Trophoblast cell (in vitro differentiated cells and primary cell): ENCODE results near the gene IGIP.

ENCODE experiments used
- DNase-seq, 2 donors: peaks; one replicate each; pipeline ENCODE4 v3.0.0-alpha.2; 2016
- H2AFZ ChIP-seq: 2 replicates; pipeline ENCODE4 v1.6.1; 2013; ENCODE audit warnings: low read length, moderate library complexity, mild to moderate bottlenecking; ENCODE audit not compliant: insufficient read depth, poor library complexity
- H2AK5ac ChIP-seq: 2 replicates; pipeline ENCODE4 v1.6.1; 2013; ENCODE audit warnings: mild to moderate bottlenecking, low read length
- H2BK120ac ChIP-seq: 2 replicates; pipeline ENCODE4 v1.6.1; 2013; ENCODE audit warnings: low read length, mild to moderate bottlenecking, moderate library complexity; ENCODE audit not compliant: insufficient read depth, poor library complexity
- H2BK12ac ChIP-seq: 2 replicates; pipeline ENCODE4 v1.6.1; 2013; ENCODE audit warnings: mild to moderate bottlenecking, low read length, moderate library complexity
- H2BK5ac ChIP-seq: 2 replicates; pipeline ENCODE4 v1.6.1; 2013; ENCODE audit warnings: low read length, low read depth, moderate library complexity, mild to moderate bottlenecking; ENCODE audit not compliant: poor library complexity
- H3K14ac ChIP-seq: 2 replicates; pipeline ENCODE4 v1.6.1; 2013; ENCODE audit warnings: mild to moderate bottlenecking, low read length
- H3K18ac ChIP-seq: 2 replicates; pipeline ENCODE4 v1.6.1; 2013; ENCODE audit warnings: mild to moderate bottlenecking, low read length
- H3K23ac ChIP-seq: 2 replicates; pipeline ENCODE4 v1.6.1; 2013; ENCODE audit warnings: low read length
- H3K27ac ChIP-seq: 2 replicates; pipeline ENCODE4 v1.5.1; 2013; ENCODE audit warnings: low read depth, mild to moderate bottlenecking, inconsistent platforms, low read length, moderate library complexity
- H3K27me3 ChIP-seq: 2 replicates; pipeline ENCODE4 v1.6.1; 2013; ENCODE audit warnings: inconsistent platforms, mild to moderate bottlenecking, low read length, moderate library complexity; ENCODE audit not compliant: insufficient read depth
- H3K36me3 ChIP-seq, 2 experiments: 1 replicate in 1 of 2; 2 replicates in 1 of 2; pipeline ENCODE4 v1.6.1; 2013; ENCODE audit warnings: low read length in 2 of 2, mild to moderate bottlenecking in 2 of 2, moderate library complexity in 1 of 2; ENCODE audit not compliant: insufficient read depth in 2 of 2, control insufficient read depth in 1 of 2
- H3K4ac ChIP-seq: 2 replicates; pipeline ENCODE4 v1.6.1; 2013; ENCODE audit warnings: low read depth, mild to moderate bottlenecking, low read length, moderate library complexity
- H3K4me1 ChIP-seq, 2 experiments: 1 replicate in 1 of 2; 2 replicates in 1 of 2; pipeline ENCODE4 v1.6.1; 2013; ENCODE audit warnings: low read length in 2 of 2, mild to moderate bottlenecking in 2 of 2, moderate library complexity in 1 of 2; ENCODE audit not compliant: insufficient read depth in 2 of 2, control insufficient read depth in 1 of 2
- H3K4me2 ChIP-seq: 2 replicates; pipeline ENCODE4 v1.6.1; 2013; ENCODE audit warnings: inconsistent platforms, mild to moderate bottlenecking, low read length, moderate library complexity
- H3K4me3 ChIP-seq: 2 replicates; pipeline ENCODE4 v1.5.1; 2013; ENCODE audit warnings: mild to moderate bottlenecking, low read depth, low read length, inconsistent platforms
- H3K79me1 ChIP-seq: one replicate; pipeline ENCODE4 v1.6.1; 2013; ENCODE audit warnings: low read length
- H3K79me2 ChIP-seq: 2 replicates; pipeline ENCODE4 v1.6.1; 2013; ENCODE audit warnings: low read length, mild to moderate bottlenecking; ENCODE audit not compliant: control insufficient read depth, insufficient read depth, poor library complexity
- H3K9ac ChIP-seq: 2 replicates; pipeline ENCODE4 v1.6.1; 2013; ENCODE audit warnings: mild to moderate bottlenecking, low read length
- H3K9me3 ChIP-seq: 2 replicates; pipeline ENCODE4 v1.6.1; 2013; ENCODE audit warnings: low read depth, mild to moderate bottlenecking, control low read depth, inconsistent platforms, low read length; ENCODE audit not compliant: insufficient read depth
- H4K12ac ChIP-seq: 2 replicates; pipeline ENCODE4 v1.6.1; 2013; ENCODE audit warnings: low read depth, mild to moderate bottlenecking, low read length, moderate library complexity
- H4K8ac ChIP-seq: 2 replicates; pipeline ENCODE4 v1.6.1; 2013; ENCODE audit warnings: low read depth, mild to moderate bottlenecking, low read length, moderate library complexity
- H4K91ac ChIP-seq: one replicate; pipeline ENCODE4 v1.6.1; 2013; ENCODE audit warnings: low read depth, mild to moderate bottlenecking, low read length, moderate library complexity
- WGBS: extraction: QIAGEN DNeasy Blood & Tissue Kit; methylation state at CpG from one replicate; pipeline ENCODE4 v1.1.7; 2013; ENCODE audit warnings: missing lambda C conversion rate; ENCODE audit not compliant: insufficient read length, insufficient coverage; ENCODE audit errors: extremely low coverage; 5-methylcytosine and 5-hydroxymethylcytosine counted together

Gene IGIP

GRCh38 chr5:140108093-140109017 lies 17.4 kb upstream of the IGIP start:
- Histone ChIP-seq H2BK120ac (no peak overlapping the region), H3K27me3 (peaks cover 32% of the 10 kb centered on the region), H3K4me1 (peaks cover 0 to 21% of the 10 kb centered on the region in 2 experiments), H3K79me2 (peaks cover 6% of the 10 kb centered on the region), H3K9ac (no peak overlapping the region), H4K8ac (peak overlapping the region; percentile 8), H2BK12ac (no peak overlapping the region), H3K4me2 (peak overlapping the region; percentile 67), H3K4me3 (peak overlapping the region; percentile 88), H4K91ac (no peak overlapping the region), H3K79me1 (peaks cover 12% of the 10 kb centered on the region), H2AFZ (peak overlapping the region; percentile 40), H3K18ac (no peak overlapping the region), H2AK5ac (no peak overlapping the region), H3K4ac (no peak overlapping the region), H2BK5ac (no peak overlapping the region), H3K36me3 (no peaks in the 10 kb centered on the region), H3K14ac (no peak overlapping the region), H3K27ac (no peak overlapping the region), H3K9me3 (no peaks in the 10 kb centered on the region), H4K12ac (no peak overlapping the region), H3K23ac (no peak overlapping the region)
- DNase-seq: peak; percentile 50 to 82
- WGBS: no CpG with 5 or more reads among the region's 52 CpGs

GRCh38 chr5:140109018-140109758 lies 16.5 kb upstream of the IGIP start:
- Histone ChIP-seq H3K14ac (no peak overlapping the region), H3K36me3 (no peaks in the 10 kb centered on the region), H2AK5ac (no peak overlapping the region), H3K9me3 (no peaks in the 10 kb centered on the region), H3K4ac (no peak overlapping the region), H4K12ac (no peak overlapping the region), H3K4me3 (no peak overlapping the region), H2BK120ac (no peak overlapping the region), H3K4me2 (peak overlapping the region; percentile 67), H3K79me1 (peaks cover 18% of the 10 kb centered on the region), H3K4me1 (peaks cover 0 to 22% of the 10 kb centered on the region in 2 experiments), H4K91ac (no peak overlapping the region), H3K27me3 (peaks cover 35% of the 10 kb centered on the region), H3K79me2 (peaks cover 10% of the 10 kb centered on the region), H3K27ac (no peak overlapping the region), H2BK12ac (no peak overlapping the region), H2BK5ac (no peak overlapping the region), H3K23ac (no peak overlapping the region), H3K18ac (no peak overlapping the region), H3K9ac (no peak overlapping the region), H4K8ac (no peak overlapping the region), H2AFZ (no peak overlapping the region)
- no CpG with 5 or more reads among the region's 24 CpGs for WGBS
- peak in 1 of 2 donors; percentile 28 for DNase-seq

- no peak overlapping the region for H2AFZ ChIP-seq
- H3K27me3 ChIP-seq: peaks cover 30% of the 10 kb centered on the region
- no peak overlapping the region for H3K9ac ChIP-seq
- no peak overlapping the region for H4K91ac ChIP-seq
- peak in 1 of 2 donors; percentile 24 for DNase-seq
- no peaks in the 10 kb centered on the region for H3K9me3 ChIP-seq
- no peak overlapping the region for H2BK120ac ChIP-seq
- H3K36me3 ChIP-seq: no peaks in the 10 kb centered on the region
- H4K12ac ChIP-seq: no peak overlapping the region
- no peak overlapping the region for H3K4me2 ChIP-seq
- H4K8ac ChIP-seq: no peak overlapping the region
- no peak overlapping the region for H3K18ac ChIP-seq
- H3K4me1 ChIP-seq: peaks cover 2 to 24% of the 10 kb centered on the region in 2 experiments
- H2BK5ac ChIP-seq: no peak overlapping the region
- peaks cover 23% of the 10 kb centered on the region for H3K79me1 ChIP-seq
- H3K27ac ChIP-seq: no peak overlapping the region
- H3K4ac ChIP-seq: no peak overlapping the region
- no peak overlapping the region for H3K4me3 ChIP-seq
- no CpG with 5 or more reads among the region's 2 CpGs for WGBS
- H3K23ac ChIP-seq: no peak overlapping the region
- no peak overlapping the region for H3K14ac ChIP-seq
- H2BK12ac ChIP-seq: no peak overlapping the region
- peaks cover 14% of the 10 kb centered on the region for H3K79me2 ChIP-seq
- no peak overlapping the region for H2AK5ac ChIP-seq
Measured at GRCh38 chr5:140109759-140110645, 15.7 kb upstream of the IGIP start.

- H3K18ac ChIP-seq: no peak overlapping the region
- H4K12ac ChIP-seq: no peak overlapping the region
- no peak overlapping the region for H3K14ac ChIP-seq
- H3K4me1 ChIP-seq: peaks cover 2 to 25% of the 10 kb centered on the region in 2 experiments
- no peak for DNase-seq
- no peak overlapping the region for H2BK12ac ChIP-seq
- no peak overlapping the region for H2AK5ac ChIP-seq
- H4K91ac ChIP-seq: no peak overlapping the region
- no peaks in the 10 kb centered on the region for H3K9me3 ChIP-seq
- peaks cover 29% of the 10 kb centered on the region for H3K27me3 ChIP-seq
- no peak overlapping the region for H2AFZ ChIP-seq
- WGBS: no CpG with 5 or more reads among the region's 1 CpG
- no peak overlapping the region for H3K4me3 ChIP-seq
- no peak overlapping the region for H3K23ac ChIP-seq
- H2BK120ac ChIP-seq: no peak overlapping the region
- H3K79me1 ChIP-seq: peaks cover 23% of the 10 kb centered on the region
- H2BK5ac ChIP-seq: no peak overlapping the region
- H3K79me2 ChIP-seq: peaks cover 14% of the 10 kb centered on the region
- H3K4ac ChIP-seq: no peak overlapping the region
- no peak overlapping the region for H4K8ac ChIP-seq
- H3K36me3 ChIP-seq: no peaks in the 10 kb centered on the region
- no peak overlapping the region for H3K27ac ChIP-seq
- no peak overlapping the region for H3K4me2 ChIP-seq
- no peak overlapping the region for H3K9ac ChIP-seq
Measured at GRCh38 chr5:140110646-140110957, 15.1 kb upstream of the IGIP start.
